Measurements from ENCODE around the gene COPE. TPM values are rescaled to one million over a fixed set of nuclear protein-coding genes. Genes with fewer than 3 reads are reported as not detected.

Gene COPE
- total RNA-seq, 4 donors from 2014 or later = 170 to 245 (median 224) TPM

DNA sequence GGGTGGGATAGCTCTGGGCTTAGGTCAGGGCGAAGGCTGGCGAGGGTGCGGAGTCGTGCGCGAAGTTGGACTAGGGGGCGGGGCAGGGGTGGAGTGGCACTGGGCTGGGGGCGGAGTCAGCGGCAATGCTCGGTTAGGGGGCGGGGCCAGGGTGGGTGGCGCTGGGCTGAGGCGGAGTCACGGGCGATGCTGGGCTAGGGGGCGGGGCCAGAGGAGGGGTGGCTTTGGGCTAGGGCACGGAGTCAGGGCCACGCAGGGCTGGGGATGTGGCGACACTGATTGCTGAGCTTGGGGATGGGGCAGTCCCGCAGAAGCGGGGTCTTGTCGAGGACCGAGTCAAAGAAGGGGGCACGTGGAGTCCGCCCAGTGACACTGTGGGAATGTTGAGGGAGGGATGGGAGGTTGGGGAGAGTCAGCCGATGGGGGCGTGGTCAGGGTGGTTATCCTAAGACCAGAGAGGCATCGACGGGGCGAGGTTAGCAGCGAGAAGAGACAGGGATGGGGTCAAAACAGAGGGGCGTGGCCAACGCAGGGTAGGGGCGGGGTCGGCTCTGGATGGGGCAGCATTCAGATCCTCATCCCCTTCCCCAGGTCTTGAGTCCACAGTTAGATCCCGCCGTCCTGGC is 13.1 kb upstream of the COPE start:
- no peaks in the 10 kb centered on the region for H3K27me3 ChIP-seq
- H3K9me3 ChIP-seq = no peaks in the 10 kb centered on the region
- H3K36me3 ChIP-seq = peaks cover 11 to 74% (median 11%) of the 10 kb centered on the region in 3 donors
- peak overlapping the region in 1 of 4 donors; percentile 14 for H3K27ac ChIP-seq
- H3K4me3 ChIP-seq = peak overlapping the region in 2 of 4 donors; percentile 9 to 28
- 45 to 57% methylated on average over 14 to 26 of the region's 37 CpGs for WGBS, 2 donors
- TF ChIP-seq, protein P1, sequence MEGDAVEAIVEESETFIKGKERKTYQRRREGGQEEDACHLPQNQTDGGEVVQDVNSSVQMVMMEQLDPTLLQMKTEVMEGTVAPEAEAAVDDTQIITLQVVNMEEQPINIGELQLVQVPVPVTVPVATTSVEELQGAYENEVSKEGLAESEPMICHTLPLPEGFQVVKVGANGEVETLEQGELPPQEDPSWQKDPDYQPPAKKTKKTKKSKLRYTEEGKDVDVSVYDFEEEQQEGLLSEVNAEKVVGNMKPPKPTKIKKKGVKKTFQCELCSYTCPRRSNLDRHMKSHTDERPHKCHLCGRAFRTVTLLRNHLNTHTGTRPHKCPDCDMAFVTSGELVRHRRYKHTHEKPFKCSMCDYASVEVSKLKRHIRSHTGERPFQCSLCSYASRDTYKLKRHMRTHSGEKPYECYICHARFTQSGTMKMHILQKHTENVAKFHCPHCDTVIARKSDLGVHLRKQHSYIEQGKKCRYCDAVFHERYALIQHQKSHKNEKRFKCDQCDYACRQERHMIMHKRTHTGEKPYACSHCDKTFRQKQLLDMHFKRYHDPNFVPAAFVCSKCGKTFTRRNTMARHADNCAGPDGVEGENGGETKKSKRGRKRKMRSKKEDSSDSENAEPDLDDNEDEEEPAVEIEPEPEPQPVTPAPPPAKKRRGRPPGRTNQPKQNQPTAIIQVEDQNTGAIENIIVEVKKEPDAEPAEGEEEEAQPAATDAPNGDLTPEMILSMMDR (IDR thresholded peaks at IDR 0.05) = no peak
- TF ChIP-seq POLR2A (IDR thresholded peaks at IDR 0.05) = no peak
- no peak for DNase-seq
- peaks cover 0 to 12% (median 0%) of the 10 kb centered on the region in 3 donors for H3K4me1 ChIP-seq
- intact Hi-C loops (cut with DNase I) = no loop called here

DNA sequence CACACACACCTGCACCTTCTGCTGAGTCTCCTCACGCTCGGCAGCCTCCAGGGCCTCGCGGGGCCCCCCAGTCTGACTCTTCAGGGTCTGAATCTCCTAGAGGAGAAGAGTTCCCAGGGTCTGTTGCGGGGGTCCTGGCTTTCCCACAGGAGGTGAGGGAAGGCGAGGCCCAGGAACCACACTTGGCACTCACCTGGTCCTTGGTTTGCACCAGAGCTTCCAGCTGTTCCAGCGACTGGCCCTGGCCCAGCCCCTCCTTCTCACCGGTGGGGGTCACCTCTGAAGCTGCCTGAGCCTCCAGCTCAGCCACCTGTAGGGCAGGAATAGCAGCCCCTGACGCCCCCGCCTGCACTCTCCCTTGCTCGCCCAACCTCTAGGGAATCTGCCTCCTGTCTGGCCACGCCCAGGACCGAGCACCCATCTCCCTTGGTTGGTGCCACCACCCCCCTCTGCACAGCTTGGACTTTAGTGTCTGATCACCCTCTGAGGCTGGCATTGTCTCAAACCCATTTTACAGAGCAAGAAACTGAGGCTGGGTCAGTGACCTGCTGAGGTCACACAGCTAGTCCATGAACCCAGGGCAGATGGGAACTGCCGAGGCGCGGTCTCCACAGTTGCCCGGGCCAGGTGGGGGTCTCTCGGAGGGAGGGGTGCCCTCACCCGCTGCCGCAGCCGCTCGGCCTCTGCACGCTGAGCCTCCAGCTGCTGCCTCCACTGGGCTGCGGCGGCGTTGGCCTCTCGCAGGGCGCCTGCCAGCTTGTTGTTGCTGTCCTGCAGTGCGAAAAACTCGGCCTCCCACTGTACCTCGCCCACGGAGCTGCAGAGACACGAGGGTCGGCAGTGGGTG is 12.4 kb upstream of the COPE start:
- H3K9me3 ChIP-seq = no peaks in the 10 kb centered on the region
- no peak for TF ChIP-seq POLR2A (IDR thresholded peaks at IDR 0.05)
- TF ChIP-seq, protein P1 (IDR thresholded peaks at IDR 0.05) = no peak
- WGBS, 2 donors = 85 to 93% methylated on average over 6 to 15 of the region's 34 CpGs
- peak overlapping the region in 1 of 4 donors; percentile 14 for H3K27ac ChIP-seq
- H3K36me3 ChIP-seq = peaks cover 11 to 76% (median 13%) of the 10 kb centered on the region in 3 donors
- H3K4me3 ChIP-seq = peak overlapping the region in 2 of 4 donors; percentile 9 to 28
- intact Hi-C loops (cut with DNase I) = no loop called here
- H3K27me3 ChIP-seq = no peaks in the 10 kb centered on the region
- no peak for DNase-seq
- H3K4me1 ChIP-seq = peaks cover 0 to 12% (median 0%) of the 10 kb centered on the region in 3 donors

DNA sequence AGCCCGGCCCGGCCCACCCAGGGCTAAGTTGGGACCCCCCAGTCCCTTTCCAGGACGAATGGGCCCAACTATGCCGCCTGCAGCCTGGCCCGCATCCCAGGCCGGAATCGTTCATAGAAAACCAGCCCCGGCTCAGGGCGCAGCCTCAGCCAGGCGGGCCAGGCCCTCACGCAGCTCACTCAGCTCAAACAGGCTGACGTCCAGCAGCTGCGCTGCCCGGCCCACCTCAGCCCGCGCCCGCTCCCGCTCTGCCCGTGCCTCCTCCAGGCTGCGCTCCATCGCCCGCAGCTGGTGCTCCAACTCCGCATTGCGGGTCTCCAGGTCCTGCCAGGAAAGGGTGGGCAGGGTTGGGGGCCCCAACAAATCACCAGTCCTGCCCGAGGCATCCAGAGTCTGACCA is 10.1 kb upstream of the COPE start:
- H3K27me3 ChIP-seq = no peaks in the 10 kb centered on the region
- TF ChIP-seq, protein P1 (IDR thresholded peaks at IDR 0.05) = no peak

DNA sequence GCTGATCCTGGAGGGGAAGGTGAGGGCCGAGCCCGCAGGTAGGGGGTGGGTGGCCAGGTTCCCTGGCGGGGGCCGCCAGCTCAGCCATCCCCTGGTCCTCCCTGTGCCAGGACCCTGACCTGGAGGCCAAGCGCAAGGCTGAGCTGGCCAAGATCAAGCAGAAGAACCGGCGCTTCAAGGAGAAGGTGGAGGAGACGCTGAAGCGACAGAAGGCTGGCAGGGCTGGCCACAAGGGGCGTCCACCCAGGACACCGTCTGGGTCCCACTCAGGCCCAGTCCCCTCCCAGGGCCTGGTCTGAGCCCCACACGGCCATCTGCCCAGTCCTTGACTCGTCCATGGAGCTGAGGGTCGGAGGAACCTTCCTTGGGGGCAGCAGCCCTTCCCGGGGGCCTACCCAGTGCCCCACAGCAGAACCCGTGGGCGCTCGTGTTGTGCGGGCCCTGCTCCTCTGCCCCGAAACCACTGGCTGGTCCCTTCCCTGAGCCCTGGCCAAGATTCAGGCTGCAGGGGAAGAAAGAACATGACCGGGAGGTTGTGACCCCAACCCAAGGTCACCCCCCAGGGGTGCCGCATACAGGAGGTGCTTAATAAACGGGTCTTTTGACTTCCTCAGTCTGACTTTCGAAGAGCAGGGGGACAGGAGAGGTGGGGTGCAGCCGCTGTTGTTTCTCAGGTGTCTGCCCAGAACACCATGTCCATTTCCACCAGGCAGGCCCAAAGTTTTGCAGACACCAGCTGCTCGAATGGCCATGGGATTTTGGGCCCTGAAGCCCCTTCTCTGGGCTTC is 9.0 kb upstream of the COPE start:
- Histone ChIP-seq H3K27me3 (no peaks in the 10 kb centered on the region), H3K36me3 (peaks cover 35 to 87% (median 38%) of the 10 kb centered on the region in 3 donors), H3K4me3 (no peak overlapping the region), H3K4me1 (peaks cover 0 to 12% (median 0%) of the 10 kb centered on the region in 3 donors), H3K9me3 (no peaks in the 10 kb centered on the region), H3K27ac (no peak overlapping the region)
- TF ChIP-seq, protein P1 (IDR thresholded peaks at IDR 0.05) = no peak
- TF ChIP-seq POLR2A (IDR thresholded peaks at IDR 0.05) = no peak
- DNase-seq = no peak
- intact Hi-C loops (cut with DNase I) = no loop called here
- WGBS, 2 donors = 77 to 100% methylated on average over 1 to 8 of the region's 26 CpGs

More for the DNA sequence above, 10.1 kb upstream of the COPE start:
- Histone ChIP-seq H3K36me3 (peaks cover 29 to 87% (median 31%) of the 10 kb centered on the region in 3 donors), H3K4me3 (no peak overlapping the region), H3K27ac (no peak overlapping the region), H3K9me3 (no peaks in the 10 kb centered on the region), H3K4me1 (peaks cover 0 to 12% (median 0%) of the 10 kb centered on the region in 3 donors)
- DNase-seq = no peak
- 83 to 89% methylated on average over 4 to 21 of the region's 25 CpGs for WGBS, 2 donors
- intact Hi-C loops (cut with DNase I) = no loop called here
